PC-3 (cell line): ENCODE results near the gene PCDHGB1. TPM values are rescaled to one million over a fixed set of nuclear protein-coding genes. Genes with fewer than 3 reads are reported as not detected.

Source experiments
- ATAC-seq: fragments of 200-7000 bp; cut with Tn5 transposase; 2 replicates; pipeline ENCODE4 v1.9.1; 2020; ENCODE audit warnings: mild to moderate bottlenecking, moderate library complexity
- BruUV-seq: library from RNA; stranded (reverse); fragments of 400-500 nt; replicated peaks from 2 replicates; lab custom pipeline; 2021; lab: Mats Ljungman, UMichigan
- CTCF ChIA-PET: fragments of 300-600 bp; sonication (Branson Sonifier 250); formaldehyde crosslinking; loops from one replicate; lab custom pipeline; 2022; ENCODE audit warnings: antibody characterized with exemption; lab: Charles Lee
- POLR2A ChIA-PET: fragments of 300-600 bp; sonication (Branson Sonifier 250); formaldehyde crosslinking; loops from one replicate; lab custom pipeline; 2022; ENCODE audit warnings: antibody characterized with exemption; ENCODE audit not compliant: unreplicated experiment; lab: Charles Lee
- DNase-seq: peaks from one replicate; pipeline ENCODE4 v3.0.0-alpha.2; 2015
- H2AFZ ChIP-seq: fragments of 300-600 bp; sonication (generic); 2 replicates; pipeline ENCODE4 v1.6.0; 2016; ENCODE audit warnings: antibody characterized with exemption, low read length
- H3F3A ChIP-seq: fragments of 300-600 bp; sonication (generic); one replicate; pipeline ENCODE4 v1.6.0; 2017; ENCODE audit warnings: antibody characterized with exemption, low read length, control low read depth, mild to moderate bottlenecking; ENCODE audit not compliant: unreplicated experiment
- H3K27ac ChIP-seq: fragments of 300-600 bp; sonication (generic); 2 replicates; pipeline ENCODE4 v1.5.1; 2016; ENCODE audit warnings: mild to moderate bottlenecking, low read length
- H3K27me3 ChIP-seq: fragments of 300-600 bp; sonication (generic); 2 replicates; pipeline ENCODE4 v1.6.1; 2016; ENCODE audit warnings: low read length, mixed read lengths
- H3K36me3 ChIP-seq: fragments of 300-600 bp; sonication (generic); 2 replicates; pipeline ENCODE4 v1.6.1; 2016; ENCODE audit warnings: low read depth, mixed run types, low read length, mixed read lengths
- H3K4me1 ChIP-seq: fragments of 300-600 bp; sonication (generic); 2 replicates; pipeline ENCODE4 v1.5.1; 2016; ENCODE audit warnings: low read length; ENCODE audit not compliant: insufficient read depth
- H3K4me2 ChIP-seq: fragments of 300-600 bp; sonication (generic); 2 replicates; pipeline ENCODE4 v1.6.0; 2016; ENCODE audit warnings: low read length
- H3K4me3 ChIP-seq: fragments of 300-600 bp; sonication (generic); 2 replicates; pipeline ENCODE4 v1.5.1; 2016; ENCODE audit warnings: mild to moderate bottlenecking, low read length, mixed read lengths
- H3K79me2 ChIP-seq: fragments of 300-600 bp; sonication (generic); 2 replicates; pipeline ENCODE4 v1.6.1; 2017; ENCODE audit warnings: low read length, mixed read lengths
- H3K9ac ChIP-seq: fragments of 300-600 bp; sonication (generic); 2 replicates; pipeline ENCODE4 v1.6.0; 2016; ENCODE audit warnings: mild to moderate bottlenecking, low read length
- H3K9me2 ChIP-seq: fragments of 300-600 bp; sonication (generic); replicated peaks from 2 replicates; pipeline ENCODE4 v1.6.1; 2016; ENCODE audit warnings: mixed run types, low read length, mixed read lengths
- H3K9me3 ChIP-seq: fragments of 300-600 bp; sonication (generic); 2 replicates; pipeline ENCODE4 v1.6.1; 2016; ENCODE audit warnings: low read length, mixed read lengths
- H4K20me1 ChIP-seq: fragments of 300-600 bp; sonication (generic); 2 replicates; pipeline ENCODE4 v1.6.1; 2016; ENCODE audit warnings: low read length, mixed read lengths
- EZH2 ChIP-seq: fragments of 300-600 bp; sonication (generic); IDR thresholded peaks from one replicate; pipeline ENCODE4 v1.6.1; 2017; ENCODE audit warnings: antibody characterized with exemption, mild to moderate bottlenecking, low read length; ENCODE audit not compliant: unreplicated experiment
- EZH2phosphoT487 ChIP-seq: fragments of 300-600 bp; sonication (generic); IDR thresholded peaks from 2 replicates; pipeline ENCODE4 v1.6.1; 2018; ENCODE audit warnings: mild to moderate bottlenecking, antibody characterized with exemption, low read length, borderline replicate concordance
- intact Hi-C: fragments of 100-400 bp; cut with micrococcal nuclease; formaldehyde crosslinking; loops from 2 replicates; pipeline ENCODE4 v1.9.0; 2023
- total RNA-seq: library from RNA; depleted of rRNA; stranded (reverse); fragments of >200 nt; gene quantifications from 2 replicates; pipeline ENCODE4 v1.2.3, GENCODE V29; 2014
- TF ChIP-seq, protein P1 (sequence below): fragments of 300-600 bp; sonication (generic); conservative IDR thresholded peaks from 2 replicates; pipeline ENCODE4 v1.5.1; 2017; ENCODE audit warnings: antibody characterized with exemption, low read depth, mild to moderate bottlenecking, low read length

PCDHGB1 gene
- total RNA-seq, 1 experiment from 2014 or later, result 0.04 TPM

DNA sequence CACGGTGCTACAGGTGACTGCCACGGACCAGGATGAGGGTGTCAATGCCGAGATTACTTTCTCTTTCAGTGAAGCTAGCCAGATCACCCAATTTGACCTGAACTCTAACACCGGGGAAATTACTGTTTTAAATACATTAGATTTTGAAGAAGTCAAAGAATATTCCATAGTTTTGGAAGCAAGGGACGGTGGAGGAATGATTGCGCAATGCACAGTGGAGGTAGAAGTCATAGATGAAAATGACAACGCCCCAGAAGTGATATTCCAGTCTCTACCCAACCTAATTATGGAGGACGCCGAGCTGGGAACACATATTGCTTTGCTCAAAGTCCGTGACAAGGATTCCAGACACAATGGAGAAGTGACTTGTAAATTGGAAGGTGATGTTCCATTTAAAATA lies 38.8 kb downstream of the PCDHGB1 start:
- no peaks in the 10 kb centered on the region for H3K36me3 ChIP-seq
- ChIA-PET POLR2A (interaction anchor here (0.6 kb wide), 1 partner anchor 41 kb away, joined by 10 read pairs; no protein-coding TSS in a partner anchor), CTCF (no interaction called here)
- no peak overlapping the region for H3K27ac ChIP-seq
- no peak overlapping the region for H3K4me3 ChIP-seq
- H3K4me2 ChIP-seq, result no peak overlapping the region
- DNase-seq (no peak), ATAC-seq (no peak)
- H3K9me3 ChIP-seq, result 0 out of 2 replicates have a peak, but pooled peaks cover 6% of the 10 kb centered on the region
- no peaks in the 10 kb centered on the region for H3K27me3 ChIP-seq
- no peaks in the 10 kb centered on the region for H4K20me1 ChIP-seq
- no peaks in the 10 kb centered on the region for H3K79me2 ChIP-seq
- TF ChIP-seq EZH2phosphoT487 (no peak), EZH2 (no peak)
- TF ChIP-seq, protein P1, sequence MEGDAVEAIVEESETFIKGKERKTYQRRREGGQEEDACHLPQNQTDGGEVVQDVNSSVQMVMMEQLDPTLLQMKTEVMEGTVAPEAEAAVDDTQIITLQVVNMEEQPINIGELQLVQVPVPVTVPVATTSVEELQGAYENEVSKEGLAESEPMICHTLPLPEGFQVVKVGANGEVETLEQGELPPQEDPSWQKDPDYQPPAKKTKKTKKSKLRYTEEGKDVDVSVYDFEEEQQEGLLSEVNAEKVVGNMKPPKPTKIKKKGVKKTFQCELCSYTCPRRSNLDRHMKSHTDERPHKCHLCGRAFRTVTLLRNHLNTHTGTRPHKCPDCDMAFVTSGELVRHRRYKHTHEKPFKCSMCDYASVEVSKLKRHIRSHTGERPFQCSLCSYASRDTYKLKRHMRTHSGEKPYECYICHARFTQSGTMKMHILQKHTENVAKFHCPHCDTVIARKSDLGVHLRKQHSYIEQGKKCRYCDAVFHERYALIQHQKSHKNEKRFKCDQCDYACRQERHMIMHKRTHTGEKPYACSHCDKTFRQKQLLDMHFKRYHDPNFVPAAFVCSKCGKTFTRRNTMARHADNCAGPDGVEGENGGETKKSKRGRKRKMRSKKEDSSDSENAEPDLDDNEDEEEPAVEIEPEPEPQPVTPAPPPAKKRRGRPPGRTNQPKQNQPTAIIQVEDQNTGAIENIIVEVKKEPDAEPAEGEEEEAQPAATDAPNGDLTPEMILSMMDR, result no peak
- intact Hi-C loops, result no loop called here
- no TSS peak for BruUV-seq
- no peak overlapping the region for H3K9ac ChIP-seq
- no peaks in the 10 kb centered on the region for H3F3A ChIP-seq
- H3K9me2 ChIP-seq, result no peaks in the 10 kb centered on the region
- no peak overlapping the region for H2AFZ ChIP-seq
- no peaks in the 10 kb centered on the region for H3K4me1 ChIP-seq

DNA sequence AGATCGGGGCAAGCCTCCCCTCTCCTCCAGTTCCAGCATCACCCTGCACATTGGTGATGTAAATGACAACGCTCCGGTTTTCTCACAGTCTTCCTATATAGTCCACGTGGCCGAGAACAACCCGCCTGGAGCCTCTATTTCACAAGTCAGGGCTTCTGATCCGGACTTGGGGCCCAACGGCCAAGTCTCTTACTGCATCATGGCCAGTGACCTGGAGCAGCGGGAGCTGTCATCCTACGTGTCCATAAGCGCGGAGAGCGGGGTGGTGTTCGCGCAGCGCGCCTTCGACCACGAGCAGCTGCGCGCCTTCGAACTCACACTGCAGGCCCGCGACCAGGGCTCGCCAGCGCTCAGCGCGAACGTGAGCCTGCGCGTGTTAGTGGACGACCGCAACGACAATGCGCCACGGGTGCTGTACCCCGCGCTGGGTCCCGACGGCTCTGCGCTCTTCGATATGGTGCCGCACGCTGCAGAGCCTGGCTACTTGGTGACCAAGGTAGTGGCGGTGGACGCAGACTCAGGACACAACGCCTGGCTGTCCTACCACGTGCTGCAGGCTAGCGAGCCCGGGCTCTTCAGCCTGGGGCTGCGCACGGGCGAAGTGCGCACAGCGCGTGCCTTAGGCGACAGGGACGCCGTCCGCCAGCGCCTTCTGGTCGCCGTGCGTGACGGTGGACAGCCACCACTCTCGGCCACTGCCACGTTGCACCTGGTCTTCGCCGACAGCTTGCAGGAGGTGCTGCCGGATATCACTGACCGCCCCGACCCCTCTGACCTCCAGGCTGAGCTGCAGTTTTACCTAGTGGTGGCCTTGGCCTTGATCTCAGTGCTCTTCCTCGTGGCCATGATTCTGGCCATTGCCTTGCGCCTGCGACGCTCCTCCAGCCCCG lies 39.5 kb downstream of the PCDHGB1 start:
- ChIA-PET CTCF (no interaction called here), POLR2A (interaction anchor here (0.6 kb wide), 1 partner anchor 41 kb away, joined by 10 read pairs; no protein-coding TSS in a partner anchor)
- Histone ChIP-seq H3K79me2 (no peaks in the 10 kb centered on the region), H3K4me3 (no peak overlapping the region), H4K20me1 (no peaks in the 10 kb centered on the region), H3K9me3 (0 out of 2 replicates have a peak, but pooled peaks cover 6% of the 10 kb centered on the region), H2AFZ (no peak overlapping the region), H3K4me2 (no peak overlapping the region), H3K9ac (no peak overlapping the region), H3K27me3 (no peaks in the 10 kb centered on the region), H3K9me2 (no peaks in the 10 kb centered on the region), H3K36me3 (no peaks in the 10 kb centered on the region), H3K4me1 (no peaks in the 10 kb centered on the region), H3K27ac (no peak overlapping the region), H3F3A (no peaks in the 10 kb centered on the region)
- TF ChIP-seq EZH2phosphoT487 (no peak), EZH2 (no peak)
- TF ChIP-seq, protein P1, result no peak
- DNase-seq (no peak), ATAC-seq (no peak)
- BruUV-seq, result no TSS peak
- intact Hi-C loops, result no loop called here
